ENCODE data around the gene TRIM8. TPM values are rescaled to one million over a fixed set of nuclear protein-coding genes. Genes with fewer than 3 reads are reported as not detected.

The TRIM8 gene
- total and polyA plus RNA-seq, 9 of the 15 experiments (the other 6 are each of a cell fraction or from before 2014, with no cell fraction given) = 1.7 to 26.0 (median 9.1) TPM

- Histone ChIP-seq H3K79me2 (ENCODE audit: control insufficient read depth, insufficient read depth, low read length) (no peaks in the 10 kb centered on the region), H4K20me1 (replicated peaks; ENCODE audit: control insufficient read depth, insufficient read depth, low read length) (no peaks in the 10 kb centered on the region), H3K27ac (ENCODE audit: extremely low read depth, low read depth, low read length) (no peak overlapping the region), H3K4me2 (ENCODE audit: insufficient read depth, low read length) (peak overlapping the region; percentile 65), H3K9me1 (ENCODE audit: control insufficient read depth, insufficient read depth, low read length) (no peaks in the 10 kb centered on the region), H3K9me3 (replicated peaks; ENCODE audit: control insufficient read depth, insufficient read depth, low read depth, low read length) (no peaks in the 10 kb centered on the region), H2AFZ (ENCODE audit: low read depth, low read length) (peak overlapping the region; percentile 76), H3K27me3 (ENCODE audit: control insufficient read depth in 2 of 2, insufficient read depth in 2 of 2, low read length in 2 of 2) (no peaks in the 10 kb centered on the region), H3K4me3 (peak overlapping the region; percentile 2; the same call in 1 of the 2 replicates), H3K4me1 (replicated peaks in 1 of 2; ENCODE audit: control insufficient read depth in 2 of 2, insufficient read depth in 2 of 2, low read length in 2 of 2) (peaks cover 35 to 47% of the 10 kb centered on the region in 2 experiments), H3K36me3 (ENCODE audit: control insufficient read depth, insufficient read depth, low read length) (no peaks in the 10 kb centered on the region), H3K9ac (ENCODE audit: insufficient read depth in 1 of 2, low read depth in 2 of 2, low read length in 2 of 2) (peak overlapping the region in 1 of 2 experiments; percentile 31; a peak in 2 of 4 replicates)
- peak; percentile 89 for FAIRE-seq
- no TSS peak for BruUV-seq (replicated peaks)
- in situ Hi-C loops (cut with MboI) = no loop called here
- peak; percentile 78 to 80 (median 78) for DNase-seq (ENCODE audit: extremely low read depth in 1 of 4, low spot score in 3 of 4)
- intact Hi-C loops (cut with micrococcal nuclease) = loop anchor here (5.0 kb wide), 1 partner anchor 38 kb away; the partner anchor contains the start of genes ARL3 and SFXN2
- peak; percentile 75 for ATAC-seq
- 4% methylated on average over 15 of the region's 19 CpGs for WGBS (ENCODE audit: insufficient coverage, low coverage, missing lambda C conversion rate)
- CTCF ChIA-PET (ENCODE audit: low intra/inter-chr PET ratio) = no interaction called here
- POLR2A ChIA-PET = interaction anchor here (0.6 to 2.0 kb wide), 4 partner anchors 11 to 41 kb away, joined by 4 to 5 read pairs (median 4); partner anchors contain the start of gene TRIM8
- no peak for TF ChIP-seq SRSF3 (IDR thresholded peaks at IDR 0.05; ENCODE audit: insufficient read depth, low read length)
- TF ChIP-seq RFX1 (IDR thresholded peaks at IDR 0.05) = peak; percentile 97
- no peak for TF ChIP-seq TRIM24 (IDR thresholded peaks at IDR 0.05)
- peak; percentile 28; the same call in 1 of the 2 replicates for TF ChIP-seq NCOR1 (IDR thresholded peaks at IDR 0.05)
- no peak for TF ChIP-seq THRAP3 (IDR thresholded peaks at IDR 0.05; ENCODE audit: borderline replicate concordance)
- 0 out of 2 replicates have a peak, but pooled peaks have one; percentile 24 for TF ChIP-seq SMARCA4 (IDR thresholded peaks at IDR 0.05)
- TF ChIP-seq DEAF1 (CRISPR knock-in tag; IDR thresholded peaks at IDR 0.05) = no peak
- TF ChIP-seq EP300 (IDR thresholded peaks at IDR 0.05; ENCODE audit: low read length) = peak; percentile 57; the same call in 1 of the 2 replicates
- TF ChIP-seq NFIC (IDR thresholded peaks at IDR 0.05) = peak; percentile 48
- no peak for TF ChIP-seq NFE2 (IDR thresholded peaks at IDR 0.05; ENCODE audit: low read depth)
- TF ChIP-seq TCF7 (IDR thresholded peaks at IDR 0.05; ENCODE audit: borderline replicate concordance) = no peak
- TF ChIP-seq BHLHE40 (IDR thresholded peaks at IDR 0.05; ENCODE audit: low read length) = peak; percentile 35; the same call in 1 of the 2 replicates
- TF ChIP-seq SUPT5H (IDR thresholded peaks at IDR 0.05) = no peak
- no peak for TF ChIP-seq MTA3 (IDR thresholded peaks at IDR 0.05; ENCODE audit: borderline replicate concordance)
- TF ChIP-seq ZBTB11 (CRISPR knock-in tag; IDR thresholded peaks at IDR 0.05) = peak in 2 of 3 experiments; percentile 62 to 96; a peak in 3 of 6 replicates
- peak; percentile 69 for TF ChIP-seq CBFA2T3 (IDR thresholded peaks at IDR 0.05)
Measured at GRCh38 chr10:102673819-102674511, 29.7 kb downstream of the TRIM8 start.
